H9 (cell line): ENCODE data around the gene SLC25A18. TPM values are rescaled to one million over a fixed set of nuclear protein-coding genes. Genes with fewer than 3 reads are reported as not detected.

Experiments
- DNase-seq: peaks from one replicate; pipeline ENCODE4 v3.0.0-alpha.2; 2017
- H2AFZ ChIP-seq: one replicate; pipeline ENCODE4 v1.6.1; 2013; ENCODE audit warnings: mild to moderate bottlenecking, low read length, control low read depth, moderate library complexity
- H2AK5ac ChIP-seq: 2 replicates; pipeline ENCODE4 v1.6.1; 2013; ENCODE audit warnings: low read length, control low read depth, mixed read lengths; ENCODE audit not compliant: insufficient read length
- H2BK120ac ChIP-seq: one replicate; pipeline ENCODE4 v1.6.1; 2013; ENCODE audit warnings: low read depth, mild to moderate bottlenecking, low read length, control low read depth, inconsistent platforms; ENCODE audit not compliant: poor library complexity, severe bottlenecking
- H2BK12ac ChIP-seq: 2 replicates; pipeline ENCODE4 v1.6.1; 2013; ENCODE audit warnings: low read length, control low read depth, mixed read lengths, low read depth; ENCODE audit not compliant: insufficient read length
- H2BK15ac ChIP-seq: 2 replicates; pipeline ENCODE4 v1.6.1; 2013; ENCODE audit warnings: low read depth, low read length, control low read depth
- H2BK20ac ChIP-seq: one replicate; pipeline ENCODE4 v1.6.1; 2013; ENCODE audit warnings: low read depth, mild to moderate bottlenecking, low read length, control low read depth, inconsistent platforms; ENCODE audit not compliant: poor library complexity, severe bottlenecking
- H2BK5ac ChIP-seq: 2 replicates; pipeline ENCODE4 v1.6.1; 2013; ENCODE audit warnings: low read length, control low read depth, mixed read lengths; ENCODE audit not compliant: insufficient read length
- H3K14ac ChIP-seq: 2 replicates; pipeline ENCODE4 v1.6.1; 2013; ENCODE audit warnings: low read length, control low read depth; ENCODE audit not compliant: insufficient read depth
- H3K18ac ChIP-seq: 2 replicates; pipeline ENCODE4 v1.6.1; 2013; ENCODE audit warnings: low read depth, mild to moderate bottlenecking, mixed read lengths, low read length, control low read depth; ENCODE audit not compliant: insufficient read length
- H3K23ac ChIP-seq: 2 replicates; pipeline ENCODE4 v1.6.1; 2013; ENCODE audit warnings: low read length, control low read depth, mixed read lengths, low read depth; ENCODE audit not compliant: insufficient read length
- H3K23me2 ChIP-seq: 2 replicates; pipeline ENCODE4 v1.6.1; 2013; ENCODE audit warnings: low read depth, mild to moderate bottlenecking, mixed read lengths, low read length, control low read depth; ENCODE audit not compliant: insufficient read length, poor library complexity, severe bottlenecking
- H3K27ac ChIP-seq: 2 replicates; pipeline ENCODE4 v1.5.1; 2013; ENCODE audit warnings: low read length, control low read depth, mixed read lengths, low read depth; ENCODE audit not compliant: insufficient read length
- H3K27me3 ChIP-seq: 2 replicates; pipeline ENCODE4 v1.6.1; 2013; ENCODE audit warnings: low read length, control low read depth, inconsistent platforms; ENCODE audit not compliant: insufficient read depth
- H3K4ac ChIP-seq: 2 replicates; pipeline ENCODE4 v1.6.1; 2013; ENCODE audit warnings: low read depth, mild to moderate bottlenecking, control low read depth, inconsistent platforms, low read length, moderate library complexity
- H3K4me1 ChIP-seq: 2 replicates; pipeline ENCODE4 v1.6.1; 2013; ENCODE audit warnings: low read length, control low read depth, inconsistent platforms; ENCODE audit not compliant: insufficient read depth
- H3K4me2 ChIP-seq: 2 replicates; pipeline ENCODE4 v1.6.1; 2013; ENCODE audit warnings: low read length, control low read depth, mixed read lengths; ENCODE audit not compliant: insufficient read length, insufficient read depth
- H3K56ac ChIP-seq: 2 replicates; pipeline ENCODE4 v1.6.1; 2013; ENCODE audit warnings: low read depth, mild to moderate bottlenecking, mixed read lengths, low read length, control low read depth; ENCODE audit not compliant: insufficient read length
- H3K79me1 ChIP-seq: 2 replicates; pipeline ENCODE4 v1.6.1; 2013; ENCODE audit warnings: low read depth, mild to moderate bottlenecking, moderate library complexity, low read length, control low read depth, inconsistent platforms; ENCODE audit not compliant: insufficient read depth, poor library complexity, severe bottlenecking
- H3K79me2 ChIP-seq: 2 replicates; pipeline ENCODE4 v1.6.1; 2013; ENCODE audit warnings: low read length, control low read depth, inconsistent platforms; ENCODE audit not compliant: insufficient read depth
- H3K9ac ChIP-seq: 2 replicates; pipeline ENCODE4 v1.6.1; 2013; ENCODE audit warnings: low read length, control low read depth, mixed read lengths; ENCODE audit not compliant: insufficient read length; ENCODE audit errors: extremely low read depth
- H3K9me3 ChIP-seq: one replicate; pipeline ENCODE4 v1.6.1; 2013; ENCODE audit warnings: low read depth, low read length, inconsistent platforms; ENCODE audit not compliant: control insufficient read depth
- H3T11ph ChIP-seq: one replicate; pipeline ENCODE4 v1.6.1; 2013; ENCODE audit warnings: mild to moderate bottlenecking, low read length, control low read depth, inconsistent platforms
- H4K20me1 ChIP-seq: one replicate; pipeline ENCODE4 v1.6.1; 2013; ENCODE audit not compliant: control insufficient read depth, insufficient read length, insufficient read depth
- H4K5ac ChIP-seq: 2 replicates; pipeline ENCODE4 v1.6.1; 2013; ENCODE audit warnings: low read depth, mild to moderate bottlenecking, mixed read lengths, low read length, control low read depth; ENCODE audit not compliant: insufficient read length
- H4K8ac ChIP-seq: replicated peaks from 2 replicates; pipeline ENCODE4 v1.6.1; 2013; ENCODE audit warnings: low read length, control low read depth, mixed read lengths, low read depth; ENCODE audit not compliant: insufficient read length
- H4K91ac ChIP-seq: 2 replicates; pipeline ENCODE4 v1.6.1; 2013; ENCODE audit warnings: low read depth, mild to moderate bottlenecking, moderate library complexity, mixed read lengths, low read length, control low read depth; ENCODE audit not compliant: insufficient read length
- H3K27ac Mint-ChIP-seq, 3 experiments: 2 replicates in 2 of 3; 3 replicates in 1 of 3; pipeline ENCODE4 v1.8.0; 2020 to 2021; ENCODE audit warnings: mixed read lengths in 3 of 3, mild to moderate bottlenecking in 1 of 3, moderate library complexity in 1 of 3
- H3K27me3 Mint-ChIP-seq: 2 replicates; pipeline ENCODE4 v1.8.0; 2021; ENCODE audit warnings: low read depth, mild to moderate bottlenecking, moderate library complexity, mixed read lengths
- H3K36me3 Mint-ChIP-seq, 3 experiments: 2 replicates in 2 of 3; 3 replicates in 1 of 3; pipeline ENCODE4 v1.8.0; 2020 to 2021; ENCODE audit warnings: low read depth in 3 of 3, mixed read lengths in 3 of 3; ENCODE audit not compliant: insufficient read depth in 1 of 3
- H3K4me1 Mint-ChIP-seq, 2 experiments: 2 replicates each; pipeline ENCODE4 v1.8.0; 2020; ENCODE audit warnings: mixed read lengths in 2 of 2
- H3K4me3 Mint-ChIP-seq, 2 experiments: 2 replicates in 1 of 2; 3 replicates in 1 of 2; pipeline ENCODE4 v1.8.0; 2020 to 2021; ENCODE audit warnings: mild to moderate bottlenecking in 2 of 2, mixed read lengths in 2 of 2, moderate library complexity in 1 of 2
- H3K9me3 Mint-ChIP-seq, 2 experiments: 2 replicates in 1 of 2; 3 replicates in 1 of 2; pipeline ENCODE4 v1.8.0; 2020; ENCODE audit warnings: mild to moderate bottlenecking in 2 of 2, mixed read lengths in 2 of 2, moderate library complexity in 1 of 2
- WGBS: extraction: QIAGEN DNeasy Blood & Tissue Kit; methylation state at CpG from one replicate; pipeline ENCODE4 v1.1.7; 2013; ENCODE audit warnings: missing lambda C conversion rate, low lambda C conversion rate, mixed read lengths; ENCODE audit not compliant: insufficient read length; ENCODE audit errors: extremely low coverage; 5-methylcytosine and 5-hydroxymethylcytosine counted together
- total RNA-seq: library from RNA; stranded (reverse); gene quantifications from 2 replicates; pipeline ENCODE4 v1.2.1, GENCODE V29; 2021
- TF ChIP-seq, protein P1 (sequence below): fragments of 200-600 bp; sonication (generic); conservative IDR thresholded peaks from 3 replicates; pipeline ENCODE4 v1.8.0; 2021; ENCODE audit warnings: antibody characterized with exemption, mild to moderate bottlenecking

The SLC25A18 gene
- total RNA-seq, 1 experiment from 2014 or later, result 2.3 TPM

DNA sequence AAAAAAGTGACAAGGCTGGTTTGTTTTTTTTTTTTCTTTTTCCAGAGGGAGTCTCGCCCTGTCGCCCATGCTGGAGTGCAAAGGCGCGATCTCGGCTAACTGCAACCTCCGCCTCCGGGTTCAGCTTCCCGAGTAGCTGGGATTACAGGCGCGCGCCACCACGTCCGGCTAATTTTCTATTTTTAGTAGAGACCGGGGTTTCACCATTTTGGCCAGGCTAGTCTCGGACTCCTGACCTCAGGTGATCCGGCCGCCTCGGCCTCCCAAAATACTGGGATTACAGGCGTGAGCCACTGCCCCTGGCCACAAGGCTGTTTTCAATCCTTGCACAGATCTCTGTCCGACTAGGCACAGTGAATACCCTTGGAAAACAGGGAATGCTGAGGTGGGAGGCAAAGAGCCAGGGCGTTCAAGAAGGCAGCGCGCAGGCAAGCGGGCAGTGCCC lies 64.7 kb downstream of the SLC25A18 start:
- peak overlapping the region; percentile 94 for H3K14ac ChIP-seq
- H3K9me3 Mint-ChIP-seq, result no peaks in the 10 kb centered on the region
- no peak overlapping the region for H2BK120ac ChIP-seq
- peak overlapping the region; percentile 36 for H4K8ac ChIP-seq
- H2BK12ac ChIP-seq, result no peak overlapping the region
- H3K4me1 ChIP-seq, result no peaks in the 10 kb centered on the region
- no peak overlapping the region for H2BK20ac ChIP-seq
- no peaks in the 10 kb centered on the region for H4K20me1 ChIP-seq
- peaks cover 14% of the 10 kb centered on the region; the same call in 1 of the 2 replicates for H3K79me2 ChIP-seq
- H3K27me3 ChIP-seq, result no peaks in the 10 kb centered on the region
- H3K9ac ChIP-seq, result peak overlapping the region; percentile 99
- peak overlapping the region; percentile 53 for H3K27ac ChIP-seq
- no peak overlapping the region for H3K56ac ChIP-seq
- H3K27me3 Mint-ChIP-seq, result no peaks in the 10 kb centered on the region
- no peak overlapping the region for H3T11ph ChIP-seq
- no peak overlapping the region for H4K5ac ChIP-seq
- H3K23me2 ChIP-seq, result no peaks in the 10 kb centered on the region
- H2AK5ac ChIP-seq, result no peak overlapping the region
- peak overlapping the region; percentile 80 to 100 (median 99); a peak in 5 of 7 replicates for H3K27ac Mint-ChIP-seq
- H2BK15ac ChIP-seq, result no peak overlapping the region
- H3K4ac ChIP-seq, result no peak overlapping the region
- H2BK5ac ChIP-seq, result peak overlapping the region; percentile 65
- peak overlapping the region; percentile 62 for H3K4me2 ChIP-seq
- peak overlapping the region; percentile 96 to 98 for H3K4me3 Mint-ChIP-seq
- DNase-seq, result no peak
- H3K36me3 Mint-ChIP-seq, result peaks cover 2 to 10% (median 3%) of the 10 kb centered on the region in 3 experiments; a peak in 5 of 7 replicates
- no CpG with 5 or more reads among the region's 24 CpGs for WGBS
- no peaks in the 10 kb centered on the region for H3K9me3 ChIP-seq
- peaks cover 8% of the 10 kb centered on the region for H3K79me1 ChIP-seq
- no peak overlapping the region for H2AFZ ChIP-seq
- no peak overlapping the region for H3K23ac ChIP-seq
- TF ChIP-seq, protein P1, sequence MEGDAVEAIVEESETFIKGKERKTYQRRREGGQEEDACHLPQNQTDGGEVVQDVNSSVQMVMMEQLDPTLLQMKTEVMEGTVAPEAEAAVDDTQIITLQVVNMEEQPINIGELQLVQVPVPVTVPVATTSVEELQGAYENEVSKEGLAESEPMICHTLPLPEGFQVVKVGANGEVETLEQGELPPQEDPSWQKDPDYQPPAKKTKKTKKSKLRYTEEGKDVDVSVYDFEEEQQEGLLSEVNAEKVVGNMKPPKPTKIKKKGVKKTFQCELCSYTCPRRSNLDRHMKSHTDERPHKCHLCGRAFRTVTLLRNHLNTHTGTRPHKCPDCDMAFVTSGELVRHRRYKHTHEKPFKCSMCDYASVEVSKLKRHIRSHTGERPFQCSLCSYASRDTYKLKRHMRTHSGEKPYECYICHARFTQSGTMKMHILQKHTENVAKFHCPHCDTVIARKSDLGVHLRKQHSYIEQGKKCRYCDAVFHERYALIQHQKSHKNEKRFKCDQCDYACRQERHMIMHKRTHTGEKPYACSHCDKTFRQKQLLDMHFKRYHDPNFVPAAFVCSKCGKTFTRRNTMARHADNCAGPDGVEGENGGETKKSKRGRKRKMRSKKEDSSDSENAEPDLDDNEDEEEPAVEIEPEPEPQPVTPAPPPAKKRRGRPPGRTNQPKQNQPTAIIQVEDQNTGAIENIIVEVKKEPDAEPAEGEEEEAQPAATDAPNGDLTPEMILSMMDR, result no peak
- H4K91ac ChIP-seq, result no peak overlapping the region
- 0 out of 4 replicates have a peak, but pooled peaks cover 0 to 3% of the 10 kb centered on the region in 2 experiments for H3K4me1 Mint-ChIP-seq
- peak overlapping the region; percentile 84 for H3K18ac ChIP-seq
